ENCODE measurements around the gene RAC3.

- TF ChIP-seq, protein P1, sequence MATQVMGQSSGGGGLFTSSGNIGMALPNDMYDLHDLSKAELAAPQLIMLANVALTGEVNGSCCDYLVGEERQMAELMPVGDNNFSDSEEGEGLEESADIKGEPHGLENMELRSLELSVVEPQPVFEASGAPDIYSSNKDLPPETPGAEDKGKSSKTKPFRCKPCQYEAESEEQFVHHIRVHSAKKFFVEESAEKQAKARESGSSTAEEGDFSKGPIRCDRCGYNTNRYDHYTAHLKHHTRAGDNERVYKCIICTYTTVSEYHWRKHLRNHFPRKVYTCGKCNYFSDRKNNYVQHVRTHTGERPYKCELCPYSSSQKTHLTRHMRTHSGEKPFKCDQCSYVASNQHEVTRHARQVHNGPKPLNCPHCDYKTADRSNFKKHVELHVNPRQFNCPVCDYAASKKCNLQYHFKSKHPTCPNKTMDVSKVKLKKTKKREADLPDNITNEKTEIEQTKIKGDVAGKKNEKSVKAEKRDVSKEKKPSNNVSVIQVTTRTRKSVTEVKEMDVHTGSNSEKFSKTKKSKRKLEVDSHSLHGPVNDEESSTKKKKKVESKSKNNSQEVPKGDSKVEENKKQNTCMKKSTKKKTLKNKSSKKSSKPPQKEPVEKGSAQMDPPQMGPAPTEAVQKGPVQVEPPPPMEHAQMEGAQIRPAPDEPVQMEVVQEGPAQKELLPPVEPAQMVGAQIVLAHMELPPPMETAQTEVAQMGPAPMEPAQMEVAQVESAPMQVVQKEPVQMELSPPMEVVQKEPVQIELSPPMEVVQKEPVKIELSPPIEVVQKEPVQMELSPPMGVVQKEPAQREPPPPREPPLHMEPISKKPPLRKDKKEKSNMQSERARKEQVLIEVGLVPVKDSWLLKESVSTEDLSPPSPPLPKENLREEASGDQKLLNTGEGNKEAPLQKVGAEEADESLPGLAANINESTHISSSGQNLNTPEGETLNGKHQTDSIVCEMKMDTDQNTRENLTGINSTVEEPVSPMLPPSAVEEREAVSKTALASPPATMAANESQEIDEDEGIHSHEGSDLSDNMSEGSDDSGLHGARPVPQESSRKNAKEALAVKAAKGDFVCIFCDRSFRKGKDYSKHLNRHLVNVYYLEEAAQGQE (IDR thresholded peaks at IDR 0.05; ENCODE audit: insufficient read depth in 1 of 2, low read depth in 2 of 2, low read length in 2 of 2), result no peak
- TF ChIP-seq POLR2AphosphoS5 (IDR thresholded peaks at IDR 0.05; ENCODE audit: low read depth, low read length), result no peak
Observed at GRCh38 chr17:81996232-81996756, 35.2 kb upstream of the RAC3 start.

Data from PFSK-1 (cell line).